ENCODE data around the gene SEMA5A.

DNA sequence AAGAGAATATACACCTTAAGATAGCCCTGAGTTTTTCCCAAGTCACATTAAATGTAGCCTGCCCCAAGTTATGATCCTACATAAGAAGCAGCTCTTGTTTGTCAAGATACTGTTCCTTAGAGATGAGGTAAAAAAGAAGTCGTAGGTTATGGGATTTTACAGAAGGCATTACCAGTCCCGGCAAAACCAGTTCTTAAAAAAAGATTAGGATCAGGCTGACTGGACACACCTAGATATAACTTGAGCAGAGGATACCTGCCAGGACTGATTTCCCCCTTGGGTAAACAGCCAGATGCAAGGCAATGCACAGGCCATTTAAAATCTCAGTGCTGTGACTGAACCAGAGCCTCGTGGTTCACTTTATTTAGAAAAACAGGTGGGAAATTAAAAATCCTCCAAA, 14.1 kb upstream of the SEMA5A start:
- TF ChIP-seq POLR2A (IDR thresholded peaks at IDR 0.05) = no peak
- no peak for TF ChIP-seq CTCF (IDR thresholded peaks at IDR 0.05)
